DOHH2 (cell line): Measurements from ENCODE around the gene DEDD2.

ENCODE experiments used
- H3F3A ChIP-seq: fragments of 200-600 bp; sonication (generic), shearing (Covaris generic); 2 replicates; pipeline ENCODE4 v1.6.0; 2016; ENCODE audit warnings: antibody characterized with exemption, mild to moderate bottlenecking; ENCODE audit not compliant: control insufficient read depth, insufficient read depth
- H3K27ac ChIP-seq: fragments of 200-600 bp; sonication (generic); 2 replicates; pipeline ENCODE4 v1.5.1; 2014; ENCODE audit warnings: low read depth, mild to moderate bottlenecking, low read length, moderate library complexity
- H3K27me3 ChIP-seq: fragments of 200-600 bp; sonication (generic); 2 replicates; pipeline ENCODE4 v1.6.1; 2014; ENCODE audit warnings: mild to moderate bottlenecking, low read length, mixed read lengths; ENCODE audit not compliant: control insufficient read depth
- H3K36me3 ChIP-seq: fragments of 200-600 bp; sonication (generic); 2 replicates; pipeline ENCODE4 v1.6.1; 2014; ENCODE audit warnings: mild to moderate bottlenecking, low read length, moderate library complexity, mixed read lengths; ENCODE audit not compliant: control insufficient read depth
- H3K4me1 ChIP-seq: fragments of 200-600 bp; sonication (generic); 2 replicates; pipeline ENCODE4 v1.6.1; 2014; ENCODE audit warnings: mild to moderate bottlenecking, low read length, mixed read lengths; ENCODE audit not compliant: control insufficient read depth
- H3K4me2 ChIP-seq: fragments of 200-600 bp; sonication (generic); 2 replicates; pipeline ENCODE4 v1.6.0; 2014; ENCODE audit warnings: mild to moderate bottlenecking, low read length, moderate library complexity
- H3K4me3 ChIP-seq: fragments of 200-600 bp; sonication (generic); 2 replicates; pipeline ENCODE4 v1.5.1; 2014; ENCODE audit warnings: mild to moderate bottlenecking, low read length, mixed read lengths
- H3K79me2 ChIP-seq: fragments of 200-600 bp; sonication (generic); 2 replicates; pipeline ENCODE4 v1.6.1; 2014; ENCODE audit warnings: mild to moderate bottlenecking, low read length, mixed read lengths; ENCODE audit not compliant: control insufficient read depth
- H3K9me2 ChIP-seq: fragments of 200-600 bp; sonication (generic); replicated peaks from 2 replicates; pipeline ENCODE4 v1.6.1; 2014; ENCODE audit warnings: mild to moderate bottlenecking, low read length, mixed read lengths; ENCODE audit not compliant: control insufficient read depth
- H3K9me3 ChIP-seq: fragments of 200-600 bp; sonication (generic); 2 replicates; pipeline ENCODE4 v1.6.1; 2014; ENCODE audit warnings: antibody characterized with exemption, low read length, mixed read lengths; ENCODE audit not compliant: control insufficient read depth, insufficient read depth
- H4K20me1 ChIP-seq: fragments of 200-600 bp; sonication (generic); 2 replicates; pipeline ENCODE4 v1.6.0; 2014; ENCODE audit warnings: low read depth, mild to moderate bottlenecking, antibody characterized with exemption, low read length, moderate library complexity; ENCODE audit not compliant: control insufficient read depth, insufficient read depth
- EZH2phosphoT487 ChIP-seq: fragments of 200-600 bp; sonication (generic); IDR thresholded peaks from 2 replicates; pipeline ENCODE4 v1.6.1; 2017; ENCODE audit warnings: borderline replicate concordance, mild to moderate bottlenecking, antibody characterized with exemption, low read length, moderate library complexity, mixed read lengths
- TF ChIP-seq, protein P1 (sequence below): fragments of 200-600 bp; sonication (generic); IDR thresholded peaks from one replicate; pipeline ENCODE4 v1.5.1; 2014; ENCODE audit warnings: antibody characterized with exemption, mild to moderate bottlenecking, low read depth, low read length; ENCODE audit not compliant: poor library complexity, severe bottlenecking

DEDD2 gene

DNA sequence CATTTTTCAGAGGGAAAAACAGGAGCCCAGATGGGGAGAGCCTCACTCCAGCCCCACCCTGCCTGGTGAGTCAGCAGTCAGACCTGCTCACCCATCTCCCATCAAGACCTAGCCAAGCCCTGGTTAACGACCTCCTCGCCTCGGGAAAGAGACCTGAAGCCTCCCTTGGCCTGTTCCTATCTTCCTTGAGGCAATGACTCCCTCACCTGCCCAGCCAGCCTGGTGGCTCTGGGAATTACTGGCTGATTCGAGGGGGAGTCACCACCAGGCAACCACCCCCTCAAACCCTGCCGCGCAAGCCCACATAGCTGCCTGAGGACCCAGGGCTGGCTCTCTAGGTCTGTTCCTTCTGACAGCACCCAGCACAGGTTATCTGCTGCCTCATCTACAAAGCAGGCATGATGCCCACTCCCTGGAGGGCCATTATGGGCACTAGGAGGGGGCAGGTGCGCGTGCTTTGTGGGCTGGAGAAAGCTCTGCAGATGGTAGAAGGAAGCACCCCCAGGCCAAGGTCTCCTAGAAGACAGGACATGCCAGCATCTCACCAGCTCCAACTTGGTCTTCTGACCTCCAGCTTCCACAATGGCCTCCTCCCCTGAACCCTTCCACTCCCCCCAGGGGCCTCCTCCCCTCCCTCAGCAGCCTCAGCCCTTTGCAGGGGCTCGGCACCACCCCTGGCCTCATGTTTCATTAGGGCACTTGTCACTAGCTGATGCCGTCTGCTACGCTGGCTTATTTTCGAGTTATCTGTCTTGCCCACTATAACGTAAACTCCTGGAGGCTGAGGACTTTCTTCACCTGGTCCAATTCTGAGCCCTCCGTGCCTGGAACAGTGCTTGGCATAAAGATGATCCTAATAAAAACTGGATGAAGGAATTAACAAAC is 10.4 kb downstream of the DEDD2 start:
- Histone ChIP-seq H3F3A (peaks cover 7% of the 10 kb centered on the region), H3K4me3 (no peak overlapping the region), H3K4me1 (peaks cover 16% of the 10 kb centered on the region), H3K36me3 (peaks cover 85% of the 10 kb centered on the region), H3K79me2 (peaks cover 23% of the 10 kb centered on the region), H3K27ac (no peak overlapping the region), H4K20me1 (peaks cover 3% of the 10 kb centered on the region; the same call in 1 of the 2 replicates), H3K9me3 (no peaks in the 10 kb centered on the region), H3K9me2 (no peaks in the 10 kb centered on the region), H3K4me2 (no peak overlapping the region), H3K27me3 (no peaks in the 10 kb centered on the region)
- no peak for TF ChIP-seq EZH2phosphoT487
- TF ChIP-seq, protein P1, sequence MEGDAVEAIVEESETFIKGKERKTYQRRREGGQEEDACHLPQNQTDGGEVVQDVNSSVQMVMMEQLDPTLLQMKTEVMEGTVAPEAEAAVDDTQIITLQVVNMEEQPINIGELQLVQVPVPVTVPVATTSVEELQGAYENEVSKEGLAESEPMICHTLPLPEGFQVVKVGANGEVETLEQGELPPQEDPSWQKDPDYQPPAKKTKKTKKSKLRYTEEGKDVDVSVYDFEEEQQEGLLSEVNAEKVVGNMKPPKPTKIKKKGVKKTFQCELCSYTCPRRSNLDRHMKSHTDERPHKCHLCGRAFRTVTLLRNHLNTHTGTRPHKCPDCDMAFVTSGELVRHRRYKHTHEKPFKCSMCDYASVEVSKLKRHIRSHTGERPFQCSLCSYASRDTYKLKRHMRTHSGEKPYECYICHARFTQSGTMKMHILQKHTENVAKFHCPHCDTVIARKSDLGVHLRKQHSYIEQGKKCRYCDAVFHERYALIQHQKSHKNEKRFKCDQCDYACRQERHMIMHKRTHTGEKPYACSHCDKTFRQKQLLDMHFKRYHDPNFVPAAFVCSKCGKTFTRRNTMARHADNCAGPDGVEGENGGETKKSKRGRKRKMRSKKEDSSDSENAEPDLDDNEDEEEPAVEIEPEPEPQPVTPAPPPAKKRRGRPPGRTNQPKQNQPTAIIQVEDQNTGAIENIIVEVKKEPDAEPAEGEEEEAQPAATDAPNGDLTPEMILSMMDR: no peak

DNA sequence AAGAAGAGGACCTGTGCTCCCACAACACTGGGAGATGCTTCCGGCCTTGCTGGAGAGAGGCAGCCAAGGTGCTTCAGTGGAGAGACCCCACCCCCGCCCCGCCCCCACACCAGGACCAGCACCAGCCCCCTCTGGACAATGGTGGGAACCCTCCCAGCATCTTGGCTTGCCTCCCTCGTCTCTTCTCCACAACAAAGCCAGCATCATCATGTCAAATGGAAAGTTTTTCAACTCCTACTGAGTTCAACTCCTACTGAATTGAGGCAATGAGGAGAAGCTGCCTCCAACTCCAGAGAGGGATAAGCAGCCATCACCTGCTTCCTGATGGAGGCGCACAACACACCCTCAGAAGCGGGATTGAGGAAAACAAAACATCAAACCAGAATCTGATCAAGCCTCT is 12.8 kb downstream of the DEDD2 start:
- Histone ChIP-seq H3K4me3 (no peak overlapping the region), H4K20me1 (peaks cover 3% of the 10 kb centered on the region; the same call in 1 of the 2 replicates), H3K36me3 (peaks cover 95% of the 10 kb centered on the region), H3K9me3 (no peaks in the 10 kb centered on the region), H3K4me2 (no peak overlapping the region), H3K4me1 (peaks cover 40% of the 10 kb centered on the region), H3K27ac (no peak overlapping the region), H3F3A (peaks cover 8% of the 10 kb centered on the region), H3K79me2 (peaks cover 41% of the 10 kb centered on the region), H3K27me3 (no peaks in the 10 kb centered on the region), H3K9me2 (no peaks in the 10 kb centered on the region)
- TF ChIP-seq EZH2phosphoT487: no peak
- TF ChIP-seq, protein P1: no peak

DNA sequence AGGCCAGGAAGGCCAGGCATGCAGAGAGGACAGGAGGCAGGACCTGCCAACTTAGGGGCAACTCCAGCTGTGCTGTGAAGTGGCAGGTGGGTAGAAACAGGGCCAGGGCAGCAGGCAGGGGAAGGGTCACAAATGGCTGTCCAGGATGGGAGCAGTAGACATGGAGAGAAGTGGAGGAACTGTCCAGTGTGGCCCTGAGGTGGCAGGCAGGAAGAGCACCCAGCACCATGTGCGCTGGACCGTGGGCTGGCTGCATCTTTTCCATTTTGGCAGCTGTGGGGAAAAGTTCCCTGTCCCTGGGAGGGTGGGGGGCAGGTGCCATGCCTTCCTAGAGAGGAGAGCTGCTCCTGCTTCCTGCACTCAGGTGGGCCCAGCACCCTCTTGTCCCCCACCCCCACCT is 13.8 kb downstream of the DEDD2 start:
- Histone ChIP-seq H3K4me3 (no peak overlapping the region), H3K9me2 (no peaks in the 10 kb centered on the region), H3K9me3 (no peaks in the 10 kb centered on the region), H3K27ac (no peak overlapping the region), H3K79me2 (peaks cover 48% of the 10 kb centered on the region), H3K36me3 (peaks cover 94% of the 10 kb centered on the region), H3F3A (peaks cover 11% of the 10 kb centered on the region), H3K4me2 (no peak overlapping the region), H3K4me1 (peaks cover 50% of the 10 kb centered on the region), H3K27me3 (no peaks in the 10 kb centered on the region), H4K20me1 (peaks cover 6% of the 10 kb centered on the region; the same call in 1 of the 2 replicates)
- TF ChIP-seq, protein P1: no peak
- TF ChIP-seq EZH2phosphoT487: no peak
